ENCODE measurements around the gene SERBP1. TPM values are rescaled to one million over a fixed set of nuclear protein-coding genes. Genes with fewer than 3 reads are reported as not detected.

SERBP1 gene
- 312 and 339 TPM in 2 replicates for total RNA-seq (2021)
- Bru-seq, nascent RNA: percentile 99 among the genes with signal in this experiment
- BruChase-seq, experiment 1, labeled RNA remaining after a 2-hour chase: percentile 98 among the genes with signal in this experiment
- percentile 99 among the genes with signal in this experiment for BruChase-seq, experiment 2, labeled RNA remaining after a 6-hour chase
- long read RNA-seq, full-length matches to known transcripts: 504 of 541 reads
- long read RNA-seq, partial matches to known transcripts: 17 of 541 reads
- long read RNA-seq, other reads (novel, unspliced or antisense): 20 of 541 reads

- DNase-seq: peak; percentile 93 to 97
- Histone ChIP-seq H3K9me2 (ENCODE audit: insufficient read depth) (no peaks in the 10 kb centered on the region), H3K27ac (peak within 1 kb of the TSS; percentile 88), H3K36me3 (ENCODE audit: low read depth) (peaks cover 36% of the 10 kb centered on the region), H4K20me1 (ENCODE audit: insufficient read depth) (peaks cover 40% of the 10 kb centered on the region), H2AFZ (peak within 1 kb of the TSS; percentile 95), H3K4me1 (replicated peaks; ENCODE audit: insufficient read depth) (peaks cover 34% of the 10 kb centered on the region), H3K4me3 (peak within 1 kb of the TSS; percentile 78), H3K27me3 (ENCODE audit: insufficient read depth, low read depth) (no peaks in the 10 kb centered on the region), H3F3A (ENCODE audit: insufficient read depth, low read depth) (peaks cover 12% of the 10 kb centered on the region; the same call in 1 of the 2 replicates), H3K9me3 (ENCODE audit: insufficient read depth, low read depth) (no peaks in the 10 kb centered on the region), H3K79me2 (ENCODE audit: low read depth) (peaks cover 47% of the 10 kb centered on the region), H3K4me2 (peak within 1 kb of the TSS; percentile 98)
- ChIA-PET CTCF (no interaction called here), POLR2A (ENCODE audit: unreplicated experiment) (interaction anchor here (0.6 to 0.9 kb wide), 5 partner anchors 12 to 1891 kb away, joined by 3 to 13 read pairs (median 5); partner anchors contain the start of gene GADD45A)
- 0 out of 2 replicates have a peak, but pooled peaks have one; percentile 11 for TF ChIP-seq CTCF (conservative IDR thresholded peaks at IDR 0.05)
- no peak for TF ChIP-seq EZH2 (IDR thresholded peaks at IDR 0.05; ENCODE audit: low read depth)
- BruUV-seq (replicated peaks): TSS peak; percentile 95
- intact Hi-C loops (cut with micrococcal nuclease; ENCODE audit: unreplicated experiment): loop anchor here (1.0 to 10.0 kb wide), 8 partner anchors 47 to 498 kb away; partner anchors contain the start of genes GADD45A and GNG12
Measured at GRCh38 chr1:67430358-67431155, at the start of gene SERBP1. SERBP1 (minus strand) TSS chr1:67430402; CDS start chr1:67430300, 102 bp downstream.

GRCh38 chr1:67479146-67479891, 49.1 kb upstream of the SERBP1 start:
- H3K36me3 ChIP-seq (ENCODE audit: low read depth): no peaks in the 10 kb centered on the region
- no TSS peak for BruUV-seq (replicated peaks)
- POLR2A ChIA-PET (ENCODE audit: unreplicated experiment): interaction anchor here (0.5 to 0.7 kb wide), 3 partner anchors 38 to 108 kb away, joined by 5 to 9 read pairs (median 6); no protein-coding TSS in a partner anchor
- no peaks in the 10 kb centered on the region for H3K9me3 ChIP-seq (ENCODE audit: insufficient read depth, low read depth)
- intact Hi-C loops (cut with micrococcal nuclease; ENCODE audit: unreplicated experiment): loop anchor here (5.0 kb wide), 1 partner anchor 47 kb away; the partner anchor contains the start of gene SERBP1
- H3K4me3 ChIP-seq: no peak overlapping the region
- CTCF ChIA-PET: interaction anchor here (1.2 kb wide), 1 partner anchor 266 kb away, joined by 5 read pairs; no protein-coding TSS in a partner anchor
- peak; percentile 39 to 47 for DNase-seq
- H4K20me1 ChIP-seq (ENCODE audit: insufficient read depth): no peaks in the 10 kb centered on the region
- no peak overlapping the region for H3K27ac ChIP-seq
- H3F3A ChIP-seq (ENCODE audit: insufficient read depth, low read depth): no peaks in the 10 kb centered on the region
- 0 out of 2 replicates have a peak, but pooled peaks cover 3% of the 10 kb centered on the region for H3K4me1 ChIP-seq (replicated peaks; ENCODE audit: insufficient read depth)
- no peaks in the 10 kb centered on the region for H3K79me2 ChIP-seq (ENCODE audit: low read depth)
- no peaks in the 10 kb centered on the region for H3K9me2 ChIP-seq (ENCODE audit: insufficient read depth)
- TF ChIP-seq EZH2 (IDR thresholded peaks at IDR 0.05; ENCODE audit: low read depth) (no peak), CTCF (conservative IDR thresholded peaks at IDR 0.05) (no peak)
- peak overlapping the region; percentile 70; the same call in 1 of the 2 replicates for H2AFZ ChIP-seq
- H3K4me2 ChIP-seq: peak overlapping the region; percentile 58
- no peaks in the 10 kb centered on the region for H3K27me3 ChIP-seq (ENCODE audit: insufficient read depth, low read depth)

GRCh38 chr1:67476906-67477305, 46.7 kb upstream of the SERBP1 start:
- Histone ChIP-seq H3K9me3 (ENCODE audit: insufficient read depth, low read depth) (no peaks in the 10 kb centered on the region), H3K27ac (no peak overlapping the region), H3F3A (ENCODE audit: insufficient read depth, low read depth) (no peaks in the 10 kb centered on the region), H3K4me2 (no peak overlapping the region), H3K36me3 (ENCODE audit: low read depth) (no peaks in the 10 kb centered on the region), H3K4me1 (replicated peaks; ENCODE audit: insufficient read depth) (0 out of 2 replicates have a peak, but pooled peaks cover 3% of the 10 kb centered on the region), H3K9me2 (ENCODE audit: insufficient read depth) (no peaks in the 10 kb centered on the region), H3K79me2 (ENCODE audit: low read depth) (no peaks in the 10 kb centered on the region), H3K4me3 (no peak overlapping the region), H2AFZ (no peak overlapping the region), H4K20me1 (ENCODE audit: insufficient read depth) (no peaks in the 10 kb centered on the region), H3K27me3 (ENCODE audit: insufficient read depth, low read depth) (no peaks in the 10 kb centered on the region)
- ChIA-PET CTCF (no interaction called here), POLR2A (ENCODE audit: unreplicated experiment) (no interaction called here)
- TF ChIP-seq EZH2 (IDR thresholded peaks at IDR 0.05; ENCODE audit: low read depth) (no peak), CTCF (conservative IDR thresholded peaks at IDR 0.05) (no peak)
- BruUV-seq (replicated peaks): no TSS peak
- intact Hi-C loops (cut with micrococcal nuclease; ENCODE audit: unreplicated experiment): loop anchor here (5.0 kb wide), 1 partner anchor 45 kb away; the partner anchor contains the start of gene SERBP1
- no peak for DNase-seq
